Activated CD4-positive, alpha-beta T cell treated with anti-CD3 and anti-CD28 coated beads, Interleukin-2, amount 10 ng/mL, durations not matched to agents 24 days and 14 days (primary cell): ENCODE measurements around the gene CADM1. TPM values are rescaled to one million over a fixed set of nuclear protein-coding genes. Genes with fewer than 3 reads are reported as not detected.
"Not testable (repeated sequence)": the region's sequence is repeated elsewhere in the genome, so short reads cannot be mapped to it uniquely, and the experiment has no call there.

Experiments used
- DNase-seq: peaks from one replicate; pipeline ENCODE4 v3.0.0; 2022
- H3K27ac Mint-ChIP-seq: one replicate; pipeline ENCODE4 v1.8.0; 2022; ENCODE audit warnings: mild to moderate bottlenecking, mixed read lengths
- H3K27me3 Mint-ChIP-seq: one replicate; pipeline ENCODE4 v1.8.0; 2022; ENCODE audit warnings: mixed read lengths
- H3K36me3 Mint-ChIP-seq: one replicate; pipeline ENCODE4 v1.8.0; 2022; ENCODE audit warnings: low read depth, mild to moderate bottlenecking, mixed read lengths
- H3K4me1 Mint-ChIP-seq: one replicate; pipeline ENCODE4 v1.8.0; 2021; ENCODE audit warnings: mixed read lengths
- H3K4me3 Mint-ChIP-seq: one replicate; pipeline ENCODE4 v1.8.0; 2022; ENCODE audit warnings: mild to moderate bottlenecking, moderate library complexity, mixed read lengths
- H3K9me3 Mint-ChIP-seq: one replicate; pipeline ENCODE4 v1.8.0; 2021; ENCODE audit warnings: mixed read lengths
- intact Hi-C: fragments of 100-400 bp; cut with micrococcal nuclease; formaldehyde crosslinking; loops from one replicate; pipeline ENCODE4 v1.15.1; 2023
- total RNA-seq: library from RNA; stranded (reverse); gene quantifications from 2 replicates; pipeline ENCODE4 v1.2.3, GENCODE V29; 2022

CADM1 gene
- total RNA-seq, 1 donor from 2014 or later: 0.72 TPM

- intact Hi-C loops: no loop called here
- no peak overlapping the region for H3K27ac Mint-ChIP-seq
- H3K4me1 Mint-ChIP-seq: no peaks in the 10 kb centered on the region
Measured at GRCh38 chr11:115477410-115477809, 26.8 kb downstream of the CADM1 start.

GRCh38 chr11:115476463-115477286 is 27.5 kb downstream of the CADM1 start:
- intact Hi-C loops: no loop called here
- Mint-ChIP-seq H3K27ac (no peak overlapping the region), H3K27me3 (peaks cover 2% of the 10 kb centered on the region), H3K4me3 (no peak overlapping the region), H3K4me1 (no peaks in the 10 kb centered on the region), H3K9me3 (no peaks in the 10 kb centered on the region), H3K36me3 (no peaks in the 10 kb centered on the region)
- DNase-seq: no peak

More at GRCh38 chr11:115477410-115477809, 26.8 kb downstream of the CADM1 start:
- H3K4me3 Mint-ChIP-seq: no peak overlapping the region
- H3K36me3 Mint-ChIP-seq: no peaks in the 10 kb centered on the region
- no peaks in the 10 kb centered on the region for H3K9me3 Mint-ChIP-seq
- peaks cover 2% of the 10 kb centered on the region for H3K27me3 Mint-ChIP-seq
- no peak for DNase-seq

- intact Hi-C loops: no loop called here
- no peaks in the 10 kb centered on the region for H3K9me3 Mint-ChIP-seq
- H3K4me1 Mint-ChIP-seq: no peaks in the 10 kb centered on the region
- no peak overlapping the region for H3K27ac Mint-ChIP-seq
- no peak overlapping the region for H3K4me3 Mint-ChIP-seq
- DNase-seq: no peak
- peaks cover 2% of the 10 kb centered on the region for H3K27me3 Mint-ChIP-seq
- H3K36me3 Mint-ChIP-seq: no peaks in the 10 kb centered on the region
Measured at GRCh38 chr11:115475564-115475963, 28.7 kb downstream of the CADM1 start.

GRCh38 chr11:115474306-115474705 is 29.9 kb downstream of the CADM1 start:
- not testable (repeated sequence) for H3K27ac Mint-ChIP-seq

GRCh38 chr11:115473167-115473566 is 31.0 kb downstream of the CADM1 start:
- Mint-ChIP-seq H3K4me1 (no peaks in the 10 kb centered on the region), H3K36me3 (no peaks in the 10 kb centered on the region), H3K9me3 (no peaks in the 10 kb centered on the region), H3K27ac (no peak overlapping the region), H3K4me3 (no peak overlapping the region), H3K27me3 (peaks cover 2% of the 10 kb centered on the region)
- intact Hi-C loops: no loop called here
- DNase-seq: no peak

More at GRCh38 chr11:115474306-115474705, 29.9 kb downstream of the CADM1 start:
- H3K4me1 Mint-ChIP-seq, DNase-seq, H3K9me3 Mint-ChIP-seq, H3K4me3 Mint-ChIP-seq, intact Hi-C loops, H3K36me3 Mint-ChIP-seq, H3K27me3 Mint-ChIP-seq: not testable (repeated sequence)

- DNase-seq: no peak
- H3K27ac Mint-ChIP-seq: no peak overlapping the region
- H3K4me1 Mint-ChIP-seq: no peaks in the 10 kb centered on the region
- H3K9me3 Mint-ChIP-seq: no peaks in the 10 kb centered on the region
- no peaks in the 10 kb centered on the region for H3K36me3 Mint-ChIP-seq
- no peak overlapping the region for H3K4me3 Mint-ChIP-seq
- intact Hi-C loops: no loop called here
- no peaks in the 10 kb centered on the region for H3K27me3 Mint-ChIP-seq
Measured at GRCh38 chr11:115471367-115471766, 32.8 kb downstream of the CADM1 start.

- Mint-ChIP-seq H3K9me3 (no peaks in the 10 kb centered on the region), H3K27me3 (no peaks in the 10 kb centered on the region), H3K27ac (no peak overlapping the region), H3K4me1 (no peaks in the 10 kb centered on the region), H3K36me3 (no peaks in the 10 kb centered on the region), H3K4me3 (no peak overlapping the region)
- no peak for DNase-seq
- intact Hi-C loops: no loop called here
Measured at GRCh38 chr11:115470928-115471327, 33.3 kb downstream of the CADM1 start.

GRCh38 chr11:115469361-115469760 is 34.9 kb downstream of the CADM1 start:
- Mint-ChIP-seq H3K27me3 (no peaks in the 10 kb centered on the region), H3K4me1 (no peaks in the 10 kb centered on the region), H3K27ac (no peak overlapping the region), H3K36me3 (no peaks in the 10 kb centered on the region), H3K9me3 (no peaks in the 10 kb centered on the region), H3K4me3 (no peak overlapping the region)
- intact Hi-C loops: no loop called here
- no peak for DNase-seq

GRCh38 chr11:115466122-115466521 is 38.1 kb downstream of the CADM1 start:
- no peaks in the 10 kb centered on the region for H3K36me3 Mint-ChIP-seq
- no peak overlapping the region for H3K27ac Mint-ChIP-seq
- no peak for DNase-seq
- no peak overlapping the region for H3K4me3 Mint-ChIP-seq
- H3K4me1 Mint-ChIP-seq: no peaks in the 10 kb centered on the region
- intact Hi-C loops: no loop called here
- H3K27me3 Mint-ChIP-seq: no peaks in the 10 kb centered on the region
- no peaks in the 10 kb centered on the region for H3K9me3 Mint-ChIP-seq

- intact Hi-C loops: no loop called here
- no peak overlapping the region for H3K4me3 Mint-ChIP-seq
- no peak for DNase-seq
- no peak overlapping the region for H3K27ac Mint-ChIP-seq
- H3K4me1 Mint-ChIP-seq: no peaks in the 10 kb centered on the region
- no peaks in the 10 kb centered on the region for H3K36me3 Mint-ChIP-seq
- H3K27me3 Mint-ChIP-seq: no peaks in the 10 kb centered on the region
- no peaks in the 10 kb centered on the region for H3K9me3 Mint-ChIP-seq
Measured at GRCh38 chr11:115464269-115464668, 39.9 kb downstream of the CADM1 start.

- H3K4me1 Mint-ChIP-seq: no peaks in the 10 kb centered on the region
- intact Hi-C loops: no loop called here
- H3K36me3 Mint-ChIP-seq: no peaks in the 10 kb centered on the region
- H3K27ac Mint-ChIP-seq: no peak overlapping the region
- no peak overlapping the region for H3K4me3 Mint-ChIP-seq
- no peaks in the 10 kb centered on the region for H3K9me3 Mint-ChIP-seq
- no peaks in the 10 kb centered on the region for H3K27me3 Mint-ChIP-seq
- no peak for DNase-seq
Measured at GRCh38 chr11:115463606-115464005, 40.6 kb downstream of the CADM1 start.

- Mint-ChIP-seq H3K4me3 (no peak overlapping the region), H3K4me1 (no peaks in the 10 kb centered on the region), H3K27me3 (no peaks in the 10 kb centered on the region), H3K9me3 (no peaks in the 10 kb centered on the region), H3K27ac (no peak overlapping the region), H3K36me3 (no peaks in the 10 kb centered on the region)
- DNase-seq: no peak
- intact Hi-C loops: no loop called here
Measured at GRCh38 chr11:115462757-115463156, 41.5 kb downstream of the CADM1 start.

- no peak overlapping the region for H3K4me3 Mint-ChIP-seq
Measured at GRCh38 chr11:115462004-115462541, 42.1 kb downstream of the CADM1 start.

GRCh38 chr11:115460512-115460911 is 43.7 kb downstream of the CADM1 start:
- intact Hi-C loops: no loop called here
- DNase-seq: no peak
- no peak overlapping the region for H3K4me3 Mint-ChIP-seq
- H3K36me3 Mint-ChIP-seq: no peaks in the 10 kb centered on the region
- no peaks in the 10 kb centered on the region for H3K27me3 Mint-ChIP-seq
- no peak overlapping the region for H3K27ac Mint-ChIP-seq
- H3K4me1 Mint-ChIP-seq: no peaks in the 10 kb centered on the region
- no peaks in the 10 kb centered on the region for H3K9me3 Mint-ChIP-seq

More at GRCh38 chr11:115462004-115462541, 42.1 kb downstream of the CADM1 start:
- Mint-ChIP-seq H3K27ac (no peak overlapping the region), H3K9me3 (no peaks in the 10 kb centered on the region), H3K4me1 (no peaks in the 10 kb centered on the region), H3K27me3 (no peaks in the 10 kb centered on the region), H3K36me3 (no peaks in the 10 kb centered on the region)
- DNase-seq: no peak
- intact Hi-C loops: no loop called here
